ENCODE data around the gene TRAF5. TPM values are rescaled to one million over a fixed set of nuclear protein-coding genes. Genes with fewer than 3 reads are reported as not detected.

The TRAF5 gene
- total and polyA plus RNA-seq, 2 donors from 2014 or later = 4.8 to 22.1 TPM

DNA sequence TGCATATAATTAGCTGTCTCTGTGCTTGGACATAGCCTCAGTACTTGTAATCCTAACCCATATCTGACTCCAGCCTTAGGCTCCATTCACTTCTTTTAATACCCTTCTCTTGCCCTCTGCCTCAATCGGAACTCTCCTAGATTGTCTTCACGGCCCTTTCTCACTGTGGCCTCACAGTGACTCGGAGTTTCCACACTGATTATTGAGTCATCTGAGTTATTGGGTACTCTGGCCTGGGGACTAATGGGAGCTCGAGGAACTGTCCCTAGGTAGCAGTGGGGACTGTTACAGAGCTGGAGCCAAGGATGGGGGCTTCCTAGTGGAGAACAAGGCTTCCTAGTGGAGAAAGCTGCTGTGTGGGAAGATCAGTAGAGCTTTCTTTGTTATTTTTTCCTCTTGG, 17.0 kb downstream of the TRAF5 start:
- TF ChIP-seq, protein P1, sequence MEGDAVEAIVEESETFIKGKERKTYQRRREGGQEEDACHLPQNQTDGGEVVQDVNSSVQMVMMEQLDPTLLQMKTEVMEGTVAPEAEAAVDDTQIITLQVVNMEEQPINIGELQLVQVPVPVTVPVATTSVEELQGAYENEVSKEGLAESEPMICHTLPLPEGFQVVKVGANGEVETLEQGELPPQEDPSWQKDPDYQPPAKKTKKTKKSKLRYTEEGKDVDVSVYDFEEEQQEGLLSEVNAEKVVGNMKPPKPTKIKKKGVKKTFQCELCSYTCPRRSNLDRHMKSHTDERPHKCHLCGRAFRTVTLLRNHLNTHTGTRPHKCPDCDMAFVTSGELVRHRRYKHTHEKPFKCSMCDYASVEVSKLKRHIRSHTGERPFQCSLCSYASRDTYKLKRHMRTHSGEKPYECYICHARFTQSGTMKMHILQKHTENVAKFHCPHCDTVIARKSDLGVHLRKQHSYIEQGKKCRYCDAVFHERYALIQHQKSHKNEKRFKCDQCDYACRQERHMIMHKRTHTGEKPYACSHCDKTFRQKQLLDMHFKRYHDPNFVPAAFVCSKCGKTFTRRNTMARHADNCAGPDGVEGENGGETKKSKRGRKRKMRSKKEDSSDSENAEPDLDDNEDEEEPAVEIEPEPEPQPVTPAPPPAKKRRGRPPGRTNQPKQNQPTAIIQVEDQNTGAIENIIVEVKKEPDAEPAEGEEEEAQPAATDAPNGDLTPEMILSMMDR (IDR thresholded peaks at IDR 0.05; ENCODE audit: borderline replicate concordance, extremely low read depth, insufficient read depth) = no peak
- no peak for DNase-seq
- Histone ChIP-seq H3K4me1 (ENCODE audit: control insufficient read depth in 2 of 3, insufficient read depth in 2 of 3, low read depth in 1 of 3, low read length in 3 of 3) (peaks cover 0 to 7% (median 2%) of the 10 kb centered on the region in 3 donors), H3K4me3 (ENCODE audit: low read length in 3 of 3) (no peak overlapping the region), H3K9ac (ENCODE audit: low read length in 3 of 3) (no peak overlapping the region), H3K27me3 (ENCODE audit: control insufficient read depth, insufficient read depth, low read length) (no peaks in the 10 kb centered on the region), H3K36me3 (ENCODE audit: control insufficient read depth in 2 of 3, insufficient read depth in 3 of 3, low read length in 3 of 3) (no peaks in the 10 kb centered on the region), H3K9me3 (ENCODE audit: control insufficient read depth in 2 of 3, insufficient read depth in 1 of 3, low read length in 3 of 3) (no peaks in the 10 kb centered on the region), H3K27ac (ENCODE audit: low read depth in 2 of 2, low read length in 2 of 2) (no peak overlapping the region)
- intact Hi-C loops (cut with DNase I) = no loop called here
- FAIRE-seq = no peak

DNA sequence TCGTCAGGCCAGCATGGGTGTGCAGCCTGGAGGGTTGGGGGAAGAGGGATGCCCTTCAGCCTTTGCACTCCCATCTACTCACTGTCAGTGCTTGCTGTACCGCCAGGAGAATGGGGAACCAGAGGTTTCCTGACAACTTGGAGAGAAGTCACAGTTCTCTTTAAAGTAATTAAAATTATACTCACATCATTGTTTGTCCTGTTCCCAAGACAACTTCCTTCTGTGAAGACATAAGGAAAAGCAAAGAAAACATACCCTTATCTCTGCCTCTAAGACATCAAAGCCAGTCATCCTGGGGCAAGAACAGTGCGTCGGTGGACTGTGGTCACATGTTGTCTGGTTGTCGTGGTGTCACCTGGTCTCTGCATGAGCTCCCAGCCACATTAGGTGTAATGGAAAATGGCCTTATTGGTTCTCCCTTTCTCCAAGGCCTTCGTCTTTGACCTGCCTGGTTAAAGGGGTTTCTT, 17.6 kb downstream of the TRAF5 start:
- H3K36me3 ChIP-seq (ENCODE audit: control insufficient read depth in 2 of 3, insufficient read depth in 3 of 3, low read length in 3 of 3) = no peaks in the 10 kb centered on the region
- H3K4me1 ChIP-seq (ENCODE audit: control insufficient read depth in 2 of 3, insufficient read depth in 2 of 3, low read depth in 1 of 3, low read length in 3 of 3) = peaks cover 0 to 7% (median 2%) of the 10 kb centered on the region in 3 donors
- no peak overlapping the region for H3K27ac ChIP-seq (ENCODE audit: low read depth in 2 of 2, low read length in 2 of 2)
- no peak for DNase-seq
- FAIRE-seq = no peak
- intact Hi-C loops (cut with DNase I) = no loop called here
- TF ChIP-seq, protein P1 (IDR thresholded peaks at IDR 0.05; ENCODE audit: borderline replicate concordance, extremely low read depth, insufficient read depth) = no peak
- no peak overlapping the region for H3K4me3 ChIP-seq (ENCODE audit: low read length in 3 of 3)
- H3K27me3 ChIP-seq (ENCODE audit: control insufficient read depth, insufficient read depth, low read length) = no peaks in the 10 kb centered on the region
- no peaks in the 10 kb centered on the region for H3K9me3 ChIP-seq (ENCODE audit: control insufficient read depth in 2 of 3, insufficient read depth in 1 of 3, low read length in 3 of 3)
- H3K9ac ChIP-seq (ENCODE audit: low read length in 3 of 3) = no peak overlapping the region

DNA sequence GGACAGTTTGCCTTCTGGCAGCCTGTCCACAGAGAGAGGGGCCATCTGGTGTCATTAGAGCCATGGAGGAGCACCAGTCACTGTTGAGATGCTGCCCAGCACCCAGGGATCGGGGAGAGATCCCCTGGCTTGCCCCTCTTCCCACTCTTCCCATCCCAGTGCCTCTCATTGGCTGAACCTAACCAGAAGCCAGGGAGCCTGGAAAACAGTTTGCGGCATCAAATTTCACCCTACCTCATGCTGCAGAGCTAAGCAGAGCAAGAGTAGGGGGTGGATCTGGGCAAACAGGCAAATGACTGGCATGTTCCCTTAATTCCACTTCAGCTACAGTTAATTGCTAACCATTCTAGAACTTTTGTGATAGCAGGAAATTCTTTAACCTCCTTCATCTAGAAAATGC, 19.1 kb downstream of the TRAF5 start:
- Histone ChIP-seq H3K27ac (ENCODE audit: low read depth in 2 of 2, low read length in 2 of 2) (peak overlapping the region in 1 of 2 donors; percentile 7), H3K27me3 (ENCODE audit: control insufficient read depth, insufficient read depth, low read length) (no peaks in the 10 kb centered on the region), H3K4me3 (ENCODE audit: low read length in 3 of 3) (no peak overlapping the region), H3K4me1 (ENCODE audit: control insufficient read depth in 2 of 3, insufficient read depth in 2 of 3, low read depth in 1 of 3, low read length in 3 of 3) (peaks cover 0 to 7% (median 2%) of the 10 kb centered on the region in 3 donors), H3K36me3 (ENCODE audit: control insufficient read depth in 2 of 3, insufficient read depth in 3 of 3, low read length in 3 of 3) (no peaks in the 10 kb centered on the region), H3K9ac (ENCODE audit: low read length in 3 of 3) (no peak overlapping the region), H3K9me3 (ENCODE audit: control insufficient read depth in 2 of 3, insufficient read depth in 1 of 3, low read length in 3 of 3) (no peaks in the 10 kb centered on the region)
- DNase-seq (peak in 3 of 5 donors; percentile 55 to 61 (median 56)), FAIRE-seq (no peak)
- TF ChIP-seq, protein P1 (IDR thresholded peaks at IDR 0.05; ENCODE audit: borderline replicate concordance, extremely low read depth, insufficient read depth) = no peak
- intact Hi-C loops (cut with DNase I) = no loop called here

Data from kidney (tissue), 14 donors.